ENCODE data around the gene GZMB.
"Not testable (repeated sequence)": the region's sequence is repeated elsewhere in the genome, so short reads cannot be mapped to it uniquely, and the experiment has no call there.

The GZMB gene, protein sequence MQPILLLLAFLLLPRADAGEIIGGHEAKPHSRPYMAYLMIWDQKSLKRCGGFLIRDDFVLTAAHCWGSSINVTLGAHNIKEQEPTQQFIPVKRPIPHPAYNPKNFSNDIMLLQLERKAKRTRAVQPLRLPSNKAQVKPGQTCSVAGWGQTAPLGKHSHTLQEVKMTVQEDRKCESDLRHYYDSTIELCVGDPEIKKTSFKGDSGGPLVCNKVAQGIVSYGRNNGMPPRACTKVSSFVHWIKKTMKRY
- total RNA-seq: 0 to 9.5 (median 0.05) reads per million in 3 experiments

DNA sequence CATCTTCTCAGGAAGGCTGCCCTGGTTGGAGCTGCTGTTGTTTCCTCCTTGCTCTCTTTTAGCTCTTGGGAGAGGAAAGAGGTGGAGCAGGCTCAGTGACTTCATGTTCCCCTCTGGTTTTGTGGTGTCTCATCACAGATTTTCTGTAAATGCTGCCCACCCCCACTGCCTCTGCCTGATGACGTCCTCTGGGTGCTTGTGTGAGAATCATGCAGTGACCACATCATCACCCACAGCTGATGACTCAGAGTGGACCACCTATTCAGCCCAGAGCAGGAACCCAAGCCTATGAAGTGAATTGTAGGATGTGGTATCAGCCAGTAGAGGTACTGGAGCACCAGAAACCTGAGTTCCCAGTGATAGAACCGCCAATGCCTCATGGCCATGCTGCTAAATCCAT lies at the start of gene GZMB:
Gene GZMB, minus strand, starts transcription at position 33 of the 400 bp plus-strand sequence. Its CDS starts 30 bp downstream, at position 3.
- DNase-seq: no peak

DNA sequence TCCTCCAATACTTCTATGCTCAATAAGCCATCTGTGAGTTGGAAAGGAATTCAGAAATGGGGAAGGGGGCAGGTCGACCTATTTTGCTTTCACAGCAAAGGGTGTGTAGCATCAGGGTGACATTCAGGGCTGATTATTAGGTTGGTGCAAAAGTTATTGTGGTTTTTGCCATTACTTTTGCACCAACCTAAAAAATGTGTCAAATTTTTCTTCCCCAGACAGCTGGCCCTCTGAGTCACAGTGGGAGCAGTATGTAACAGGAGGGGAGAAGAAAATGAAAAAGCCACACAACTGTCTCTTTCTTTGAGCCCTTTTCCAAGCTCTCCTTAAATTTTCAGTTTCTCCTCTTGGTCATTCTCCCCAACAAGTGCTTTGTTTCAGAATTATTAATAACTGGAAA lies 47.1 kb upstream of the GZMB start:
- DNase-seq: no peak

- DNase-seq: no peak
Observed at GRCh38 chr14:24680516-24680915, 46.5 kb upstream of the GZMB start.

- DNase-seq: no peak
Observed at GRCh38 chr14:24679248-24679961, 45.4 kb upstream of the GZMB start.

DNA sequence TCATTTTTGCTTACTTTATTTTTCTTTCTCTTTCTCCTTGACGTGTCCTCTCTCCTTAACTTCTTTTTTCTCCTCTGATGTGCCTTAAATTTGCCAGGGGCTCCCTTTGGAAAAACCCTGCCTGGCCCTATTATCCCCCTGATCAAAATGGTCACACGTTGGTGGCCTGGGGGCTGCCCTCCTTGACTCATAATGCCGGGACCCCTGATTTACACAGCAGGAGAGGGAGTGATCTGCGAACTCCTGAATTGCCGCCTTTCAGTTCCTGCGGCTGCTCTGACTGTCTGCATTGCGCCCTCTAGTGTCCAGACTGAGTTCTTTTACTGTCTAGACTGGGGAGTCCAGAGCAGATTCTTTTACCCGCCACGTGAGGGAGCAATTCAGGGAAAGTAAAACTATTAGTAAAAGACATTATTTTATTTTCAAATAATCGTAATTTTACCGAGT lies 44.8 kb upstream of the GZMB start:
- DNase-seq: peak; percentile 78

DNA sequence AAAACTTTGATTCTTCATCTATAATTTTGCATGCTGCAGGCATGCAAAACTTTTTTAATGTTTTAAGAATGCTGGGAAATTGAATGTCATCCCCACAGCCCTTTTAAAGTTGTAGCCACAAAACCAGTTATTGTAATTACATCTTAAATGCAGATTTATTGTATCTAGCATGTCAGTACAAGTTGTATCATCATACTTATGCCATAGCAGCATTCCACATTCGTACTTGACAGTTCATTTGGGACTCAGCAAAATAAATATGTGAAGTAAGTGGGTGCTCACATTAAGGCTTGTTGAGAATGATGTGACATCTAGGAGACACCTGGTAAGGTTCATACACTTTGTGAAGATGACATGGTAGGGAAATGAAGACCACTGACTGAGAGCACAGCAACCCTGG lies 44.0 kb upstream of the GZMB start:
- no peak for DNase-seq

DNA sequence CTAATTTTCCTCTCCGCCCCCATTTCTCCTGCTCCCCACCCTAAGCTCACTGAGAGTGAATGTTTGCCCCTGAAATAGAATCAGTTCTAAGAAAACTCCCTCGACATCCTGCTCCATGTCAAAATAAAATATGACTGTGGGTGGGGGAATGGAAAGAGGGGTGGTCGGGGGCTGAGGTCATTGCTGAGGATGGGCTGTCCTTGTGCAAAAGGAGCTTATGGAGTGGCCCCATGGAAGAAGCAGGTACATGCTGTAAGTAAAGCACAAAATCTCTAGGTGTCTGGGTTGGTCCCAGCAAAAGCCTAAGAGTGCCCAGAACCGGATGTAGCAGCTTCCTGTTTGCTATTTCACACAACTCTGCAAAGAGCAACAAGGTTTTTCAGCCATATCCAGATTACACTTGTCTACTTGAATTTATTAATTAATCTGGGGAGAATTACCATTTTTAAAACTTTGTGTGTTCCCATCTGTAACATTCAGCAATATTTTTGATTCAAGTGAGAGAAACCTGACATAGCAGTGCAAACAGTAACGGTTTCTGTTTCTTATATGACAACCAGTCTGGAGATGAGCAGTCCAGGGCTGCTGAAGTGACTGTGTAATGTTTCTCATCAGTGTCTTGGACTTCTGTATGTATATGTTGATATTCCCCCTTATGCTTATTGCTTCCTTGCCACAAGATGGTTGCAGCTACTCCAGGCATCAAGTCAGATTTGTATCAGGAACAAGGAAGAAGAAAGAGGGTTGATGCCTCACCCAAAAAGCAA lies 40.4 kb upstream of the GZMB start:
- peak; percentile 43 for DNase-seq

DNA sequence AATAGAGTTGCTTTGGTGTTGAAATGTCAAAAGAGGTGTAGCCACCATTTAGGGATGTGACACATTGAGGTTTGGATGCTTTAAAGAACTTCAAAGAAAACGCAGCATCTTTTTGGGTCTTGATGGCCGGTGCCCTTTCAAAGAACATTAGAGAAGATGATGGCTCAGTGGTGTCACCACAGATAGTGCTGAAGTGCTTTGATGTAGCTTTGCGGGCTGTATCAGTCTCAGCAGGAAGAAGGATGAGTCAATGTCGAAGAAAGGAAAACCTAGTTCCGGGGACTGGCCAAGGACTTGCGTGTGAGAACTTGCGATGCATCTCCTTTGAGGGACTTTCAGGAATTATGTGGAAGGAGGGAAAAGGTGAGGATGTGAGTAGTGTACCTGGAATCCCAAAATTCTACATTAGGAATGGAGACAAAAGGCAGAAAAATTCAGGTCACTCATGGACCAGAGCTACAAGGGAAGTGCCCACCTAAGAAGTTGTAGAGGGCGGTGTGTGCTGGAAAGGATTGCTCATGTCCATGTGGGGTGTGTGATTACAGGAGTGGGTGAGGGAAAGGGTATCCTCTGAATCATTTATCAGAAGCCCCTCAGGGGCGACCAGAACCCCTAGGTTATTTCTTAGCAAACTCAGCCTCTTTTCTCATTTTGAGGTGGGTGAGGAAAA lies 39.7 kb upstream of the GZMB start:
- peak; percentile 80 for DNase-seq

GRCh38 chr14:24673059-24673458 lies 39.1 kb upstream of the GZMB start:
- peak; percentile 1 for DNase-seq

DNA sequence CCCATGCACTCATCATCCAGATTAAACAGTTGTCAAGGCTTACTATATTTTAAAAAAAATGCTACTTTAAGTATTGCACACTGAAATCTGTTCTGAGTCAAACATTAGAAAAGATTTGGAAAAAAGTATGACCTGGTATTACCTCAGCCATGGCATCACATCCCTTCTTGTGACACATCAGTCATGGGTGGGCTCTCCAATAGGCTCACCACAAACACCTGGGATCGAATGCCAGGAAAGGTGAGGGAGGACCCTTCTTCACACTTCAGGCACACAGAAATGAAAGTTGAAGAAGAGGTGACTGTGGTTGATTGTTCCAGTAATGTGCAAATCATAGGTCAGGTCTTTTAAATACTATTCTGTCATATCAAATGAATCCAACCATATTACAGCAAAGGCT lies 36.6 kb upstream of the GZMB start:
- DNase-seq: no peak

GRCh38 chr14:24669651-24670050 lies 35.7 kb upstream of the GZMB start:
- no peak for DNase-seq

DNA sequence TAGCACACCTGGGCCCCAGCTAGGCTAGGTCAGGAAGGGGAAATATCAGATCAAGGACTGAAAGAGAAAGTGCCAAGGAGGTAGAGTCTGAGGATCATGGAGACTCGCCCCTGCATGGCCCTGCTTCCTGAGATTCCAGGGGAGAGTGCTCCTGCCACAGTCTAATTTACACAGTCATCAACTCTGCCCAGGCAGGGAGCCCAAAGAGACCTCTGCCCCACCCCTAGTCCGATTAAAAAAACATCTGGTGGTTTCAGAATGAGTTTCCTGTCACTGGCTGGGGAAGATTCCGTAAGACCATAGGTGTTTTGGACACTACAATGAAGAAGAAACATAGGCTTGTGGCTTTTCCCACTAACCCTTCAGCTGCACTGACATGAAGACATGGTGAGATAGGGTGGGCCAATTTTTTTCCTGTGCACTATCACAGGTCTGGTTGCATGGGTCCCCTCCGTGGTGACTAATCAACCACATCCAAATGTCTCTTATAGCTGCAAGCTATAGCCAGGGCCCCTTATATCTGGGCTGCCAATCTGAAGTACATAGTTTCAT lies 31.5 kb upstream of the GZMB start:
- DNase-seq: no peak

GRCh38 chr14:24664366-24664765 lies 30.4 kb upstream of the GZMB start:
- DNase-seq: no peak

DNA sequence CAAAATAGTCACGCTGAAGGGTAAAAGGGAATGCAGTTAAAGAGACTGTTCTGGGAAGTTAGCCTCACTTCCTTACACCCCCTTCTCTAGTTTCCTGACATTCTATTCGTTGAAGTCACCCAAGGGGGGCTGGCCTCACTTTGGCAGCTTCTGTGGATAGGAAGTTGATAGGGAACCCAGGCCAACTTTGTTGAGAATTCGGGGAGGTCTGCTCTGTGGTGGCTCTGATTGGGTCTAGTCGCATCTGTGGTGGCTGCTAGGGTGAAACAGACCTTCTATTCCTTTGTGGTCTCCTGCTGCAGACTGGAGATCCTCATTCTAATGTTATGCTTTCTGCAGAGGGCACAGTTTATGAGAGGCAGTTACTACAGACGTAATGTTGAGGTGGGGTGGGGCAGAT lies 28.8 kb upstream of the GZMB start:
- no peak for DNase-seq

GRCh38 chr14:24659916-24660570 lies 26.1 kb upstream of the GZMB start:
- DNase-seq: no peak

- DNase-seq: not testable (repeated sequence)
Observed at GRCh38 chr14:24648361-24648760, 14.4 kb upstream of the GZMB start.

DNA sequence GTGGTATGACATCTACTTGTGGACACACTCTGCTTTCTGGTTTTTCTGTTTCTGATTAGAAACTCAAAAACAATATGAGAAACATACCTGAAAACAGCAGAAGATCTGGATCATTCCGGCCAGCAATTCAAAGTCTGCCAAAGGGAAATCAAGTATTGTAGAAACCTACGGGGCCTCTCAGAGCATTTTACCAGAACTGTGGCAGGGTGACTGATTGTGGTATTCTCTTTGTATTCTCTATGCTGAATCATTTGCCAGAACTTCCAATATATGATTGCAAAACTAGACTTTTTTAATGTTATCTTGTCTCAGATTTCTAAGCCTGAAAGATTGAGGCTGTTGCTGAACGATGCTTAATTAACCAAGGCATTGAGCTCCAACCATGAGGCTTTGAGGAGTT lies 5.9 kb upstream of the GZMB start:
- no peak for DNase-seq

GRCh38 chr14:24639270-24639669 lies 5.3 kb upstream of the GZMB start:
- no peak for DNase-seq

- no peak for DNase-seq
Observed at GRCh38 chr14:24633353-24633752, 637 bp downstream of the GZMB start.

GRCh38 chr14:24632761-24633160 lies 1.2 kb downstream of the GZMB start:
- no peak for DNase-seq

GRCh38 chr14:24632336-24632735 lies 1.7 kb downstream of the GZMB start:
- no peak for DNase-seq

DNA sequence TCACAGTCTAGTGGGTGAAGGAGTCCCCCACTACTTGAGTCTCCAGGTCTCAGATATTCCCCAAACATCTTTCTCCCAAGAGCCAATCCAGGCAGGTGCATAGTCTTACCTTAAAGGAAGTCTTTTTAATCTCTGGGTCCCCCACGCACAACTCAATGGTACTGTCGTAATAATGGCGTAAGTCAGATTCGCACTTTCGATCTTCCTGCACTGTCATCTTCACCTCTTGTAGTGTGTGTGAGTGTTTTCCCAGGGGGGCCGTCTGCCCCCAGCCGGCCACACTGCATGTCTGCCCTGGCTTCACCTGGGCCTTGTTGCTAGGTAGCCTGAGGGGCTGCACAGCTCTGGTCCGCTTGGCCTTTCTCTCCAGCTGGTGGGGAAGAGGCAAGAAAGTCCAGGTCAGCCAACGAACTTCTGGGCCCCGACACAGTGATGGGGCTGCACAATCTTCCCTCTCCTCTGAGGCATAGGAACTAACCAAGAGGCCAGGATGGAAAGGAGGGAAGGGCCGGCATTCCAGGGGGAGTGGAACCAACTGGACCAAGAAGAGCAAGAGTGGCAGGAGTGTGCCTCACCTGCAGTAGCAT lies 2.1 kb downstream of the GZMB start:
- no peak for DNase-seq

All from central memory CD4-positive, alpha-beta T cell (primary cell).